ENCODE data around the gene IMMP2L. TPM values are rescaled to one million over a fixed set of nuclear protein-coding genes. Genes with fewer than 3 reads are reported as not detected.

IMMP2L gene
- total and polyA plus RNA-seq, 2 of the 8 experiments (the other 6 are each of a cell fraction or from before 2014, with no cell fraction given): 2.3 to 10.1 TPM

DNA sequence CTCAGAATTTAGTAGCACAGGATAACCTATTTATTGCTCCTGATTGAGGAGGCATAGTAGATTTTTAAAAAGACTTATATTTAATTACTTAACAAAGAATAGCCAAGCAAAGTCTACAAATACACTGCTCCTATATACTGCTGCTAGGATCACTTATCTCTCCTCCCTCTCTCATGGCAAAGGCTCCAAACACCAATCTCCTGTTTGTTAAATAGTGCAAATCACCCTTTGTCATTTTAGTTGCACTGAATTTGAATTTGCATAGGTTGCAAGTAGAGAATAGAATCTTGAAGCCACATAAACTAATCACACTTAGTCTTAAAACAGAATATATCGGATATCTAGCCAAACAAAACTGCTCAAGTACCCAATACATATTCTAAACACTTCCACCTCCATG lies 690.4 kb downstream of the IMMP2L start (continued):
- TF ChIP-seq, protein P1, sequence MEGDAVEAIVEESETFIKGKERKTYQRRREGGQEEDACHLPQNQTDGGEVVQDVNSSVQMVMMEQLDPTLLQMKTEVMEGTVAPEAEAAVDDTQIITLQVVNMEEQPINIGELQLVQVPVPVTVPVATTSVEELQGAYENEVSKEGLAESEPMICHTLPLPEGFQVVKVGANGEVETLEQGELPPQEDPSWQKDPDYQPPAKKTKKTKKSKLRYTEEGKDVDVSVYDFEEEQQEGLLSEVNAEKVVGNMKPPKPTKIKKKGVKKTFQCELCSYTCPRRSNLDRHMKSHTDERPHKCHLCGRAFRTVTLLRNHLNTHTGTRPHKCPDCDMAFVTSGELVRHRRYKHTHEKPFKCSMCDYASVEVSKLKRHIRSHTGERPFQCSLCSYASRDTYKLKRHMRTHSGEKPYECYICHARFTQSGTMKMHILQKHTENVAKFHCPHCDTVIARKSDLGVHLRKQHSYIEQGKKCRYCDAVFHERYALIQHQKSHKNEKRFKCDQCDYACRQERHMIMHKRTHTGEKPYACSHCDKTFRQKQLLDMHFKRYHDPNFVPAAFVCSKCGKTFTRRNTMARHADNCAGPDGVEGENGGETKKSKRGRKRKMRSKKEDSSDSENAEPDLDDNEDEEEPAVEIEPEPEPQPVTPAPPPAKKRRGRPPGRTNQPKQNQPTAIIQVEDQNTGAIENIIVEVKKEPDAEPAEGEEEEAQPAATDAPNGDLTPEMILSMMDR (IDR thresholded peaks at IDR 0.05; ENCODE audit: control extremely low read depth in 1 of 3, insufficient read depth in 1 of 3, low read depth in 1 of 3, low read length in 3 of 3): no peak
- no peak for TF ChIP-seq CHD1 (IDR thresholded peaks at IDR 0.05; ENCODE audit: low read depth, low read length)

All from H1 (cell line).